GM18867 (cell line): ENCODE measurements around the gene RSRP1.

ENCODE experiments used
- ATAC-seq: cut with Tn5 transposase; IDR thresholded peaks from one replicate; pipeline ENCODE4 v1.9.1; 2021; ENCODE audit warnings: mild to moderate bottlenecking, moderate library complexity; ENCODE audit not compliant: unreplicated experiment

Gene RSRP1

GRCh38 chr1:25219661-25220251 lies 27.5 kb downstream of the RSRP1 start:
- no peak for ATAC-seq

DNA sequence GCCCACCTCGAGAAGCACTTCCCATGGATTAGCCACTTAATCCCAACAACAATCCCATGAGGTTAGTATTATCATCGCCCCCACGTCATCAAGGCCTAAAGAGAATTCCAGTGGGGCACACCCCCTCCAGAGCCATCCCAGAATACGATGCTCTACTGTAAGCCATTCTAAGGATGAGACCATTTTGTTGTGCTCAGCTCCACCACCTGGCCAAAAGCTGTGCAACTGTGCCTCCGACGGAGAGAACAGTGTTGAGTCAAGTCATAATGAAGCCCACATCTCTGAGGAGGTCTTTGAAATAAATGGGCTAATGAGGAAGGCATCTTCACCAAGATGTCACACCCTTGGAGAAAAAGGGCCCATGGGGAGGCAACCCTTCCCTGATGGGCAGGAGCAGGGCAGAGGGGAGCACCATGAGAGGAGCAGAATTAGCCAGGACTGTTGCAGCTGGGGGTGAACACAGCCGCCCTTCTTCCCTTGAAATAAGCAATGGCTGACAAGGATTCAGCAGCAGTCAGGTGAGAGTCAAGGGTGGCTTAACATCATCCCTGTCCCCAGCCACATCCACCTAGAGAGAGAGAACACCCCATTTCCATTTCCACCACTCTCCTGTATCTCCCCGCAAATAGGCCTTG lies 29.5 kb downstream of the RSRP1 start:
- ATAC-seq: no peak

GRCh38 chr1:25217015-25217414 lies 30.2 kb downstream of the RSRP1 start:
- no peak for ATAC-seq

DNA sequence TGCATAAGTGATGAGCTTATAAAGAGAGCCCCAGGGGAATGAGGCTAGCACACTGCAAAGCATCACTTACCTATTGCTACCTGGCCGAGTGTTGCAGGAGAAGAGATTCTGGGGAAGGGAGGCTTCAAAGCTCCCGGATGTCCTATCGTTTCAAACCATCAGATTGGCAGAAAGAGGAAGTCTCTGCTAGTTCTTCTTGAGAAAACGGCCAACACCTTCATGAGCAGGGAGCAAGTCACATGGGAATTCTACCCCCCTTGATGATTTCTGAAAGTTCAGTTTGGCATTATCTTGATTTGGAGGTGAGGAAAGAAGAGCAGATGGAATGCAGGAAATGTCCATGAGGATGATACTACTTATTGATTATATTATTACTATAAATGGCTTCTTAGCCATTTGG lies 31.1 kb downstream of the RSRP1 start:
- ATAC-seq: no peak

- ATAC-seq: no peak
These were observed 34.5 kb downstream of the RSRP1 start for GRCh38 chr1:25212725-25213124.

GRCh38 chr1:25210728-25211127 lies 36.5 kb downstream of the RSRP1 start:
- ATAC-seq: no peak

DNA sequence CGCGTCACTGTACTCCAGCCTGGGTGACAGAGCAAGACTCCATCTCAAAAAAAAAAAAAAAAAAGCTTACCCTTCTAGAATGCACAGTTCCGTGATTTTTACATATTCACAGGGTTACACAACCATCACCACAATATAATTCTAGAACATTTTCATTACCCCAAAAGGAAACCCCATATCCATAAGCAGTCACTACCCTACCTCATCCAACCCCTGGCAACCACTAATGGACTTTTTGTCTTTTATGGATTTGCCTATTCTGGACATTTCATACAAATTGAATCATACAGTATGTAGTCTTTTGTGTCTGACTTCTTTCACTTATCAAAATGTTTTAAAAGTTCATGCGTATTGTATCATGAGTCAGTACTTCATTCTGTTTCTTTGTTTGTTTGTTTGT lies 37.7 kb downstream of the RSRP1 start:
- ATAC-seq: no peak

- ATAC-seq: no peak
These were observed 38.6 kb downstream of the RSRP1 start for GRCh38 chr1:25208561-25209222.

DNA sequence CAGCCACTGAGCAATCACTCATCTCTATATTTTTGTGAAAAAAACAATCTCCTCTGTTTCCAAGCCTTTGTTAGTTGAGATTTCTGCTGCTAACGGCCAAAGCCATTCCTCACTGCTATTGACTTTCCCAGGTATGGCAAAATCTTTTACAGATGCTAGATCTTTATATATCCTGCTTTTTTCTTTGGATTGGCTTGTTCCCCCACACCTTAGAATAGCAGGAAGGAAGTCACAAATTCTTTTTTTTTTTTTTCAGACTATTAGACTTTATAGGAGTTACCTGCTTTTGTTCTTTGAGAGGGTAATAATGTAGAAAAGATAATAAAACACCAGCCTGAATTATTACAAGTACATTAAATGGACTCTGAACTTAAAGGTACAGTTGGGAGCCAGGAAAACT lies 39.2 kb downstream of the RSRP1 start:
- no peak for ATAC-seq

- ATAC-seq: no peak
These were observed 41.1 kb downstream of the RSRP1 start for GRCh38 chr1:25206201-25206600.

DNA sequence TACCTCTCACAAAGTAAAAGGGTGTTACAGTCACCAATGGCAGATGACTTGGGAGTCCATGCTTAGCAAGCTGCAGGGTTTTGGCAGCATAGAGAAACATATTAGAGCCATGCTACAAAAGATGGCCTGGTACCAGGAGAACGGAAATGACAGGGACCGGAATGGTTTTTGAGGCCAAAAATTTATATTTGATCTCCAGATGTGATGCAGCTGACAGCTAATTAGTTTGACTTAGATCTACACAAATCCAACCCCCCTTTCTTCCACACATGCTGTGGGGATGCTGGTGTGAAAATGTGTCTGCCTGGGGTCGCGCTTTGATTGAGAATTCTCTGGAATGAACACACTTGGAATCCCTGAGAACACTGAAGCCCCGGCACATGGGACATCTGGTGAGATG lies 41.5 kb downstream of the RSRP1 start:
- no peak for ATAC-seq

- ATAC-seq: no peak
These were observed 42.3 kb downstream of the RSRP1 start for GRCh38 chr1:25204797-25205480.

DNA sequence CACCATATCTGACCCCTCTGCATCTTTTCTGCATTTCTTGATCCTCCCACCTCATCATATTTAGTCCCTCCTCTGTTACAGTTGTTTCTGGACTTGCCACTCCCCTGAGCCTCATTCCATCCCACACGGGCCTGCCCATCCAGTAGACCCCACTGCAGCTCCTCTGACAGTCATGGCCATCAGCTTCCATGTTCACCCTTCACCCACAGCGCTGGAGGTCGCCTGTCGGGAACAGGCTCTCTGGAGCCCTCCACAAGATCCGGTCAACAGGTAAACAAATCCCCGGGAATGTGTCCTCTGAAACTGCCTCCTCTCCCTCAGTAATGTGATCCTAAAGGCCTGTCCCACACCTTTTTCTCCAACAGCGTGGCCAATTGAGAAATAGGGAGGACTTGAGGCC lies 46.2 kb downstream of the RSRP1 start:
- no peak for ATAC-seq

GRCh38 chr1:25199819-25200620 lies 47.2 kb downstream of the RSRP1 start:
- ATAC-seq: no peak

DNA sequence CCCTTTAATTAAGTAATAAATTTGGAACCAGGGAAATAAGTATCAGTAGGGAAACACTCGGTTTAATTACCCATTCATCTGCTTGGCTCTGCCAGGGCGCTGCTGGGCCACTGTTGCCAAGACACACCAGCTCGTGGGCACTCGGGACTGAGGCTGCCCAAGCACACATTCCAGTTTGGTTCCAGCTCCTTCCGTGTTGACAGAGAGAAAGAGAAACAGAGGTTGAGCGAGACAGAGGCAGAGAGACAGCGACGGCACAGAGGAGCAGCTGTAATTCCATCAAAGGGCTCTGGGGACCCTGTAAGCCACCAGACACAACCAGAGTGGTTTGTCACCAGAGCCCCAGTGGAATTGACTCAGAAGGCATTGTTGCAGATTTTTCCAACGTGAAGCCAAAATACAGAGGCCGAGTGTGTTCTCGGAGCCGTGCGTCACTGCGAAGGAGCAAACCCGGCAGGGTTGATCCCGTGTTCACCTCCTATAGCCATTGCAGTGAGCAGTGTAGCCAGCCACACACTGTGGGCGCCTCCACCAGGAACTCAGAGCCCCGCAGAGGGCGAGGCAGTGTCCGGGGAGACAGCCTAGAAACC lies 48.5 kb downstream of the RSRP1 start:
- ATAC-seq: no peak

DNA sequence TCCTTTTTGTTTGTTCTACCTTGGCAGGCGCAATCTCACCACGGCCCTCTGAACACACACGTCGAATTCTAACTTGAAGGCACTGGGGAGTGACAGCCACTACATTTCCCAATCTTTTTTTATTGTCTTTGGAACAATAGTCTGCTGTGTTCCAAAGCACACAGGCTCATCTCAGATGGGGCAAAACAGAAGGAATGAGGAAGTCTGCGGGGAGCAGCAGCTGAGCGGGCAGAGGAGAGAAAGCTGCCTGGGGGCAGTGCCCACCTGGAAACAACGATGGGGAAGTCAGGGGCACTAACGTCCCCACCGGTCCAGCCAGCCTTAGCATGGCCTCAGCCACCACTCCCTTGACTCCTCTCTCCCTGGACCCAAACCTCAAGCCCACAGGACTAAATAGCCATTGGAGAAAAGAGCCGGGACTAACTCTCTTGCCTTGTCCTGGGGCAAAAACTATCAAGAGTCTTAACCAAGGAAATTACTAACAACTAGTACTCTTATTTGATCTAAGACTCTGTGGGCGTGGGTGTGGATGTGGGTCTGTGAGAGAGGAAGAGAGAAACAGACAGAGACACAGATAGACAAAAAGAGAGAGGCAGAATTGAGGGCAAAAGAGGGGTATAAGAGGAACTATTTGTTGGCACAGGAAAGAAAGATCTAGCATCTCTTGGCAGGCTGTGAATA lies 49.1 kb downstream of the RSRP1 start:
- no peak for ATAC-seq

GRCh38 chr1:25197235-25197975 lies 49.8 kb downstream of the RSRP1 start:
- ATAC-seq: no peak

DNA sequence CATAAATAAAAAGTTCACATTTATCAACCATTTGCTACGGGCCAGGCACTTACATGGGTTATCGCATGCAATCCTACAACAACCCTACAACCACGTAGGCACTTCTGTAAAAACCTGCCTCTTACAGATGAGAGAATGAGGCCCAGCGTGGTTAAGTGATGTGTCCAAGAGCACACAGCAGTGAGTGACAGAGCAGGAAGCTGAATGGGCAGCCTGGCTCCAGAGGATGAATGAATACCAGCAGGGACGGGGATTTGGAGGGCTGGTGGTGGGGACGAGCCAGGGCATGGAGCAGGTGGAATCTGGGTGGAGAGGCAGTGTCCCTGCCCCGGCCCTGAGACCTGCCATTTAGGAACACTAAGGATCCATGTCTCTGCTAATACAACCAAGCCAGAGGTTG lies 50.4 kb downstream of the RSRP1 start:
- ATAC-seq: no peak

DNA sequence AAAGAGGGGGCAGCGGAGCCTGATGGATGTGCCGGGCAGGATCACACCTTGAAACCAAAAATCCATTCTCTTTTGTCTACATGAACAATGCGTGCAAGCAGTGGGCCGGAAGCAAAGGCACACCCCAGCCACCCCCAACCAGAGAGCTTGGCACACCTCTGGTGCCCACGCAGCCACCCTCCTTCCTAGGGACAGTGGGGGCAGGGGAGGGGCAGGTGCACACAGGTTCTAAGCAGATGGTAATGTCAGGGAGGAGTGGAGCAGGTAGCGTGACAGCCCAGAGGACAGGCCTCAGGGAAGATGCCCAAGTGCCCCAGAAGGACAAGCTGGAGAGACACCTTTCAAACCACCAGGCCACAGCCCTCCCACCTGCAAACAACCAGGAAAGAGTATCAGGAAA lies 51.4 kb downstream of the RSRP1 start:
- no peak for ATAC-seq
